ENCODE results near the gene ESF1. TPM values are rescaled to one million over a fixed set of nuclear protein-coding genes. Genes with fewer than 3 reads are reported as not detected.

Gene ESF1
- total and polyA plus RNA-seq, 2 experiments from 2014 or later: 20.5 to 71.7 TPM

DNA sequence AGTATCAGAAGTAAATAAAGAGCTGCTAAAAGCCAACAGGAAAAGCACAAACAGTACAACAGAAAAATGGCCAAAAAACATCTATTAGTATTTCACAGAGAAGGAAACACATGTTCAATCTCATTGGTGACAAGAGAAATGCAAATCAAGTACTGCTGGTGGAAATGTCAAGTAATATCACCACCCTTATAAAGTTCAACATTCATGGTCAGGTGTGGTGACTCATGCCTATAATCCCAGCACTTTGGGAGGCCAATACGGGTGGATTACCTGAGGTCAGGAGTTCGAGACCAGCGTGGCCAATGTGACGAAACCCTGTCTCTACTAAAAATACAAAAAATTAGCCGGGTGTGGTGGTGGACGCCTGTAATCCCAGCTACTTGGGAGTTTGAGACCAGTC lies 42.8 kb downstream of the ESF1 start:
- Histone ChIP-seq H3K4me2 (no peak overlapping the region), H2AFZ (no peak overlapping the region), H3K4me1 (ENCODE audit: insufficient read depth) (no peaks in the 10 kb centered on the region), H4K20me1 (replicated peaks; ENCODE audit: insufficient read depth) (peaks cover 1% of the 10 kb centered on the region), H3K36me3 (ENCODE audit: insufficient read depth) (peaks cover 25% of the 10 kb centered on the region), H3F3A (replicated peaks; ENCODE audit: low read depth) (no peaks in the 10 kb centered on the region), H3K27ac (ENCODE audit: low read depth) (no peak overlapping the region), H3K4me3 (no peak overlapping the region), H3K27me3 (ENCODE audit: insufficient read depth) (no peaks in the 10 kb centered on the region), H3K9me2 (ENCODE audit: insufficient read depth) (no peaks in the 10 kb centered on the region), H3K79me2 (replicated peaks; ENCODE audit: insufficient read depth) (peaks cover 21% of the 10 kb centered on the region)
- Mint-ChIP-seq H3K4me3 (no peak overlapping the region), H3K36me3 (ENCODE audit: low read depth) (peaks cover 60% of the 10 kb centered on the region), H3K9me3 (peaks cover 20% of the 10 kb centered on the region), H3K4me1 (no peaks in the 10 kb centered on the region), H3K27ac (no peak overlapping the region), H3K27me3 (ENCODE audit: insufficient read depth, low read depth, poor library complexity) (no peaks in the 10 kb centered on the region)
- TF ChIP-seq NANOG (IDR thresholded peaks at IDR 0.05; ENCODE audit: borderline replicate concordance) (no peak), CREB1 (CRISPR knock-in tag; IDR thresholded peaks at IDR 0.05; ENCODE audit: low read depth) (no peak), POLR2AphosphoS5 (IDR thresholded peaks at IDR 0.05; ENCODE audit: low read depth) (no peak), ZNF114 (CRISPR knock-in tag; IDR thresholded peaks at IDR 0.05) (no peak), EZH2 (IDR thresholded peaks at IDR 0.05; ENCODE audit: low read depth, unreplicated experiment) (no peak), JUNB (IDR thresholded peaks at IDR 0.05; ENCODE audit: unreplicated experiment) (no peak), EZH2phosphoT487 (IDR thresholded peaks at IDR 0.05; ENCODE audit: unreplicated experiment) (no peak), ZNF331 (CRISPR knock-in tag; IDR thresholded peaks at IDR 0.05; ENCODE audit: low read depth) (no peak), STAT1 (IDR thresholded peaks at IDR 0.05; ENCODE audit: unreplicated experiment) (no peak)
- TF ChIP-seq, protein P1, sequence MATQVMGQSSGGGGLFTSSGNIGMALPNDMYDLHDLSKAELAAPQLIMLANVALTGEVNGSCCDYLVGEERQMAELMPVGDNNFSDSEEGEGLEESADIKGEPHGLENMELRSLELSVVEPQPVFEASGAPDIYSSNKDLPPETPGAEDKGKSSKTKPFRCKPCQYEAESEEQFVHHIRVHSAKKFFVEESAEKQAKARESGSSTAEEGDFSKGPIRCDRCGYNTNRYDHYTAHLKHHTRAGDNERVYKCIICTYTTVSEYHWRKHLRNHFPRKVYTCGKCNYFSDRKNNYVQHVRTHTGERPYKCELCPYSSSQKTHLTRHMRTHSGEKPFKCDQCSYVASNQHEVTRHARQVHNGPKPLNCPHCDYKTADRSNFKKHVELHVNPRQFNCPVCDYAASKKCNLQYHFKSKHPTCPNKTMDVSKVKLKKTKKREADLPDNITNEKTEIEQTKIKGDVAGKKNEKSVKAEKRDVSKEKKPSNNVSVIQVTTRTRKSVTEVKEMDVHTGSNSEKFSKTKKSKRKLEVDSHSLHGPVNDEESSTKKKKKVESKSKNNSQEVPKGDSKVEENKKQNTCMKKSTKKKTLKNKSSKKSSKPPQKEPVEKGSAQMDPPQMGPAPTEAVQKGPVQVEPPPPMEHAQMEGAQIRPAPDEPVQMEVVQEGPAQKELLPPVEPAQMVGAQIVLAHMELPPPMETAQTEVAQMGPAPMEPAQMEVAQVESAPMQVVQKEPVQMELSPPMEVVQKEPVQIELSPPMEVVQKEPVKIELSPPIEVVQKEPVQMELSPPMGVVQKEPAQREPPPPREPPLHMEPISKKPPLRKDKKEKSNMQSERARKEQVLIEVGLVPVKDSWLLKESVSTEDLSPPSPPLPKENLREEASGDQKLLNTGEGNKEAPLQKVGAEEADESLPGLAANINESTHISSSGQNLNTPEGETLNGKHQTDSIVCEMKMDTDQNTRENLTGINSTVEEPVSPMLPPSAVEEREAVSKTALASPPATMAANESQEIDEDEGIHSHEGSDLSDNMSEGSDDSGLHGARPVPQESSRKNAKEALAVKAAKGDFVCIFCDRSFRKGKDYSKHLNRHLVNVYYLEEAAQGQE (IDR thresholded peaks at IDR 0.05; ENCODE audit: unreplicated experiment): no peak
- TF ChIP-seq, protein P2, sequence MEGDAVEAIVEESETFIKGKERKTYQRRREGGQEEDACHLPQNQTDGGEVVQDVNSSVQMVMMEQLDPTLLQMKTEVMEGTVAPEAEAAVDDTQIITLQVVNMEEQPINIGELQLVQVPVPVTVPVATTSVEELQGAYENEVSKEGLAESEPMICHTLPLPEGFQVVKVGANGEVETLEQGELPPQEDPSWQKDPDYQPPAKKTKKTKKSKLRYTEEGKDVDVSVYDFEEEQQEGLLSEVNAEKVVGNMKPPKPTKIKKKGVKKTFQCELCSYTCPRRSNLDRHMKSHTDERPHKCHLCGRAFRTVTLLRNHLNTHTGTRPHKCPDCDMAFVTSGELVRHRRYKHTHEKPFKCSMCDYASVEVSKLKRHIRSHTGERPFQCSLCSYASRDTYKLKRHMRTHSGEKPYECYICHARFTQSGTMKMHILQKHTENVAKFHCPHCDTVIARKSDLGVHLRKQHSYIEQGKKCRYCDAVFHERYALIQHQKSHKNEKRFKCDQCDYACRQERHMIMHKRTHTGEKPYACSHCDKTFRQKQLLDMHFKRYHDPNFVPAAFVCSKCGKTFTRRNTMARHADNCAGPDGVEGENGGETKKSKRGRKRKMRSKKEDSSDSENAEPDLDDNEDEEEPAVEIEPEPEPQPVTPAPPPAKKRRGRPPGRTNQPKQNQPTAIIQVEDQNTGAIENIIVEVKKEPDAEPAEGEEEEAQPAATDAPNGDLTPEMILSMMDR (conservative IDR thresholded peaks at IDR 0.05; ENCODE audit: low read depth in 2 of 2): no peak
- ATAC-seq: no peak
- no peak for DNase-seq (ENCODE audit: low spot score)
